Kidney (tissue), 14 donors: ENCODE data around the gene LRCH3. TPM values are rescaled to one million over a fixed set of nuclear protein-coding genes. Genes with fewer than 3 reads are reported as not detected.

Experiments
- DNase-seq, 5 donors: peaks; one replicate each; pipeline ENCODE4 v3.0.0-alpha.2; 2013 to 2020
- FAIRE-seq: peaks from 2 replicates; lab custom pipeline; 2012; peaks lifted over from hg19 to GRCh38; lab: Jason Lieb, UNC
- H3K27ac ChIP-seq, 2 donors: one replicate each; pipeline ENCODE4 v1.7.0; 2013; ENCODE audit warnings: low read depth in 2 of 2, low read length in 2 of 2, inconsistent platforms in 1 of 2
- H3K27me3 ChIP-seq: one replicate; pipeline ENCODE4 v1.7.1; 2013; ENCODE audit warnings: low read length, inconsistent platforms; ENCODE audit not compliant: control insufficient read depth, insufficient read depth
- H3K36me3 ChIP-seq, 3 donors: one replicate each; pipeline versions ENCODE4 v1.7.0 to v1.7.1; 2013; ENCODE audit warnings: low read length in 3 of 3, control low read depth in 1 of 3, inconsistent platforms in 1 of 3; ENCODE audit not compliant: insufficient read depth in 3 of 3, control insufficient read depth in 2 of 3
- H3K4me1 ChIP-seq, 3 donors: one replicate each; pipeline versions ENCODE4 v1.7.0 to v1.7.1; 2013; ENCODE audit warnings: low read length in 3 of 3, inconsistent platforms in 1 of 3, low read depth in 1 of 3; ENCODE audit not compliant: control insufficient read depth in 2 of 3, insufficient read depth in 2 of 3
- H3K4me3 ChIP-seq, 3 donors: one replicate each; pipeline versions ENCODE4 v1.7.0 to v1.8.1; 2013; ENCODE audit warnings: low read length in 3 of 3, control low read depth in 1 of 3, inconsistent platforms in 1 of 3
- H3K9ac ChIP-seq, 3 donors: one replicate each; pipeline versions ENCODE4 v1.7.0 to v1.7.1; 2013; ENCODE audit warnings: low read length in 3 of 3, control low read depth in 1 of 3, inconsistent platforms in 1 of 3
- H3K9me3 ChIP-seq, 3 donors: one replicate each; pipeline versions ENCODE4 v1.7.0 to v1.7.1; 2013; ENCODE audit warnings: low read length in 3 of 3, control low read depth in 1 of 3, inconsistent platforms in 1 of 3; ENCODE audit not compliant: control insufficient read depth in 2 of 3, insufficient read depth in 1 of 3
- CTCF ChIP-seq: IDR thresholded peaks from 3 replicates; pipeline ENCODE4 v1.5.1; 2012; ENCODE audit warnings: mild to moderate bottlenecking, moderate library complexity, borderline replicate concordance; ENCODE audit not compliant: insufficient read depth; ENCODE audit errors: extremely low read depth
- intact Hi-C: fragments of 100-400 bp; cut with DNase I; formaldehyde crosslinking; loops from one replicate; pipeline ENCODE4 v1.11.1; 2022
- polyA plus RNA-seq: library from polyadenylated mRNA; stranded (reverse); fragments of 350-450 nt; fragmentation: Illumina TruSeq; extraction: RNeasy Lipid Tissue Mini Kit (QIAGEN cat#74804); gene quantifications from one replicate; pipeline ENCODE4 v1.2.3, GENCODE V29; 2014; ENCODE audit warnings: low read depth, low replicate concordance; ENCODE audit not compliant: insufficient read depth
- total RNA-seq: library from RNA; stranded (reverse); fragmentation: NEBNext Ultra II Directional; extraction: Animal tissue kit (Norgen Biotek cat#: 25700); gene quantifications from one replicate; pipeline ENCODE4 v1.2.1, GENCODE V29; 2021
- donor health status: control.
- donor health status: control.
- donor health status: control.
- donor health status: control.
- donor health status: control.
- donor health status: DM: yes; HTN: yes; CAD: no.
- donor health status: Normal renal cell carcinoma (clear cell type).

LRCH3 gene
- total and polyA plus RNA-seq, 2 donors from 2014 or later, result 11.6 to 52.0 TPM

GRCh38 chr3:197874064-197874463 lies 83.0 kb downstream of the LRCH3 start:
- no peak overlapping the region for H3K27ac ChIP-seq
- H3K36me3 ChIP-seq, result peaks cover 5 to 31% (median 20%) of the 10 kb centered on the region in 3 donors
- H3K9ac ChIP-seq, result no peak overlapping the region

DNA sequence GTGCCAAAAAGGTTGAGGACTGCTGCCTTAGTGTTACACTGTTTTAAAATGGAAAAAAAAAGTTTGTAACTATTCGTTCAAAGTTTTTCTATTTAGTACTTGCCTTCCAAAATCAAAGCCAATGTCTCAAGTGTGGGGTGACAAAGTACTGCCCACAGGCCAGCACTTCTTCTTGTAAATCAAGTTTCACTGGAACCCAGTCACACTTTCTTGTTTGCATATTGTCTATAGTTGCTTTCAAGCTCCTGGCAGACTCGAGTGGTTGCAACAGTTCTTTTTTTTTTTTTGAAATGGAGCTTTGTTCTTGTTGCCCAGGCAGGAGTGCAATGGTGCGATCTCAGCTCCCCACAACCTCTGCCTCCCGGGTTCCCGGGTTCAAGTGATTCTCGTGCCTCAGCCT lies 83.6 kb downstream of the LRCH3 start:
- DNase-seq, result no peak
- FAIRE-seq, result no peak
- intact Hi-C loops, result no loop called here
- no peak for TF ChIP-seq CTCF
- no peaks in the 10 kb centered on the region for H3K9me3 ChIP-seq
- H3K27ac ChIP-seq, result no peak overlapping the region
- H3K9ac ChIP-seq, result no peak overlapping the region
- no peak overlapping the region for H3K4me3 ChIP-seq
- no peaks in the 10 kb centered on the region for H3K27me3 ChIP-seq
- H3K4me1 ChIP-seq, result no peaks in the 10 kb centered on the region
- peaks cover 5 to 31% (median 20%) of the 10 kb centered on the region in 3 donors for H3K36me3 ChIP-seq

More at GRCh38 chr3:197874064-197874463, 83.0 kb downstream of the LRCH3 start:
- no peak for TF ChIP-seq CTCF
- intact Hi-C loops, result no loop called here
- no peaks in the 10 kb centered on the region for H3K4me1 ChIP-seq
- H3K4me3 ChIP-seq, result no peak overlapping the region
- no peaks in the 10 kb centered on the region for H3K9me3 ChIP-seq
- no peak for DNase-seq
- H3K27me3 ChIP-seq, result no peaks in the 10 kb centered on the region
- no peak for FAIRE-seq

GRCh38 chr3:197877902-197878301 lies 86.8 kb downstream of the LRCH3 start:
- H3K27ac ChIP-seq, result no peak overlapping the region
- TF ChIP-seq CTCF, result no peak
- no peaks in the 10 kb centered on the region for H3K27me3 ChIP-seq
- no peak overlapping the region for H3K9ac ChIP-seq
- DNase-seq (no peak), FAIRE-seq (no peak)
- H3K9me3 ChIP-seq, result no peaks in the 10 kb centered on the region
- peaks cover 0 to 35% (median 12%) of the 10 kb centered on the region in 3 donors for H3K36me3 ChIP-seq
- no peaks in the 10 kb centered on the region for H3K4me1 ChIP-seq
- no peak overlapping the region for H3K4me3 ChIP-seq
- intact Hi-C loops, result no loop called here

- FAIRE-seq (no peak), DNase-seq (no peak)
- Histone ChIP-seq H3K4me1 (no peaks in the 10 kb centered on the region), H3K27me3 (no peaks in the 10 kb centered on the region), H3K9ac (no peak overlapping the region), H3K27ac (no peak overlapping the region), H3K9me3 (no peaks in the 10 kb centered on the region), H3K4me3 (no peak overlapping the region), H3K36me3 (peaks cover 0 to 30% (median 8%) of the 10 kb centered on the region in 3 donors)
- intact Hi-C loops, result no loop called here
- TF ChIP-seq CTCF, result no peak
Measured at GRCh38 chr3:197878427-197878826, 87.4 kb downstream of the LRCH3 start.
